Fibroblast of skin of right biceps (primary cell): ENCODE measurements around the gene FAM184A.
"Not testable (repeated sequence)": the region's sequence is repeated elsewhere in the genome, so short reads cannot be mapped to it uniquely, and the experiment has no call there.

Experiments used
- DNase-seq: peaks from one replicate; pipeline ENCODE4 v3.0.0-alpha.2; 2013

The FAM184A gene

GRCh38 chr6:119052292-119052889 is 26.1 kb downstream of the FAM184A start:
- DNase-seq: no peak

GRCh38 chr6:119044255-119044654 is 34.2 kb downstream of the FAM184A start:
- DNase-seq: no peak

- no peak for DNase-seq
Observed at GRCh38 chr6:119043783-119044182, 34.7 kb downstream of the FAM184A start.

- no peak for DNase-seq
Observed at GRCh38 chr6:119043265-119043664, 35.2 kb downstream of the FAM184A start.

- no peak for DNase-seq
Observed at GRCh38 chr6:119040636-119041035, 37.8 kb downstream of the FAM184A start.

GRCh38 chr6:119040229-119040628 is 38.2 kb downstream of the FAM184A start:
- no peak for DNase-seq

- no peak for DNase-seq
Observed at GRCh38 chr6:119037941-119038623, 40.4 kb downstream of the FAM184A start.

GRCh38 chr6:119037264-119037663 is 41.2 kb downstream of the FAM184A start:
- no peak for DNase-seq

GRCh38 chr6:119036081-119036480 is 42.4 kb downstream of the FAM184A start:
- DNase-seq: no peak

GRCh38 chr6:119035459-119035858 is 43.0 kb downstream of the FAM184A start:
- no peak for DNase-seq

GRCh38 chr6:119034827-119035458 is 43.5 kb downstream of the FAM184A start:
- no peak for DNase-seq

GRCh38 chr6:119032428-119032827 is 46.0 kb downstream of the FAM184A start:
- no peak for DNase-seq

GRCh38 chr6:119030759-119031158 is 47.7 kb downstream of the FAM184A start:
- no peak for DNase-seq

- no peak for DNase-seq
Observed at GRCh38 chr6:119028091-119028490, 50.4 kb downstream of the FAM184A start.

- no peak for DNase-seq
Observed at GRCh38 chr6:119027465-119027864, 51.0 kb downstream of the FAM184A start.

- DNase-seq: no peak
Observed at GRCh38 chr6:119026822-119027221, 51.6 kb downstream of the FAM184A start.

- no peak for DNase-seq
Observed at GRCh38 chr6:119025793-119026192, 52.7 kb downstream of the FAM184A start.

- no peak for DNase-seq
Observed at GRCh38 chr6:119024111-119024510, 54.4 kb downstream of the FAM184A start.

GRCh38 chr6:119022796-119023195 is 55.7 kb downstream of the FAM184A start:
- no peak for DNase-seq

- DNase-seq: no peak
Observed at GRCh38 chr6:119020597-119021561, 57.6 kb downstream of the FAM184A start.

GRCh38 chr6:119015165-119015564 is 63.3 kb downstream of the FAM184A start:
- not testable (repeated sequence) for DNase-seq

GRCh38 chr6:119012521-119012920 is 65.9 kb downstream of the FAM184A start:
- DNase-seq: no peak

GRCh38 chr6:119009266-119009665 is 69.2 kb downstream of the FAM184A start:
- not testable (repeated sequence) for DNase-seq
